Common myeloid progenitor, CD34-positive (primary cell): ENCODE data around the gene PHACTR1.
A peak's percentile ranks its signal among the peaks of the same experiment; 100 is the strongest.

ENCODE experiments used
- CTCF ChIA-PET: fragments of 350-600 bp; sonication (Branson Sonifier 250); formaldehyde crosslinking; loops from one replicate; lab custom pipeline; 2021; ENCODE audit warnings: antibody characterized with exemption; lab: Charles Lee
- POLR2A ChIA-PET: fragments of 350-600 bp; sonication (Branson Sonifier 250); formaldehyde crosslinking; loops from one replicate; lab custom pipeline; 2021; ENCODE audit warnings: antibody characterized with exemption; lab: Charles Lee
- DNase-seq, 3 donors: peaks; one replicate each; pipeline versions ENCODE4 v3.0.0 to v3.0.0-alpha.2; 2013
- H3K27ac ChIP-seq, 2 experiments: 1 replicate in 1 of 2; 2 replicates in 1 of 2; pipeline ENCODE4 v1.7.0; 2013; ENCODE audit warnings: inconsistent platforms in 2 of 2, low read length in 2 of 2, mild to moderate bottlenecking in 2 of 2, low read depth in 1 of 2, moderate library complexity in 1 of 2; ENCODE audit not compliant: severe bottlenecking in 2 of 2, insufficient read depth in 1 of 2, poor library complexity in 1 of 2
- H3K27me3 ChIP-seq, 5 experiments: replicated peaks in 2 of 5; 1 replicate in 3 of 5; 2 replicates in 2 of 5; pipeline versions ENCODE4 v1.6.1 to v1.7.0; 2013; ENCODE audit warnings: low read length in 4 of 5, mild to moderate bottlenecking in 2 of 5, moderate library complexity in 2 of 5, inconsistent platforms in 1 of 5; ENCODE audit not compliant: insufficient read depth in 5 of 5, control insufficient read depth in 4 of 5
- H3K36me3 ChIP-seq, 4 experiments: 1 replicate in 2 of 4; 2 replicates in 2 of 4; pipeline versions ENCODE4 v1.6.1 to v1.7.0; 2013; ENCODE audit warnings: low read length in 3 of 4, control low read depth in 1 of 4, mild to moderate bottlenecking in 1 of 4; ENCODE audit not compliant: control insufficient read depth in 4 of 4, insufficient read depth in 4 of 4
- H3K4me1 ChIP-seq, 4 experiments: 1 replicate in 3 of 4; 2 replicates in 1 of 4; pipeline versions ENCODE4 v1.6.1 to v1.7.1; 2013; ENCODE audit warnings: low read length in 3 of 4, mild to moderate bottlenecking in 3 of 4, control low read depth in 1 of 4, inconsistent platforms in 1 of 4, moderate library complexity in 1 of 4; ENCODE audit not compliant: control insufficient read depth in 4 of 4, insufficient read depth in 4 of 4; ENCODE audit errors: control extremely low read depth in 1 of 4
- H3K4me3 ChIP-seq, 7 experiments: 1 replicate in 4 of 7; 2 replicates in 3 of 7; pipeline versions ENCODE4 v1.5.1 to v1.7.0; 2013; ENCODE audit warnings: mild to moderate bottlenecking in 7 of 7, low read length in 6 of 7, moderate library complexity in 6 of 7, inconsistent platforms in 2 of 7, low read depth in 2 of 7, control low read depth in 1 of 7; ENCODE audit not compliant: insufficient read depth in 4 of 7, control insufficient read depth in 1 of 7; ENCODE audit errors: extremely low read depth in 1 of 7
- H3K9me3 ChIP-seq, 5 experiments: 1 replicate in 4 of 5; 2 replicates in 1 of 5; pipeline versions ENCODE4 v1.6.1 to v1.7.1; 2013; ENCODE audit warnings: low read length in 4 of 5, mild to moderate bottlenecking in 2 of 5, inconsistent platforms in 1 of 5, low read depth in 1 of 5, moderate library complexity in 1 of 5; ENCODE audit not compliant: control insufficient read depth in 4 of 5, insufficient read depth in 2 of 5; ENCODE audit errors: control extremely low read depth in 1 of 5
- WGBS: methylation state at CpG from one replicate; pipeline ENCODE4 v1.1.5; 2013; ENCODE audit not compliant: insufficient coverage; 5-methylcytosine and 5-hydroxymethylcytosine counted together

PHACTR1 gene

DNA sequence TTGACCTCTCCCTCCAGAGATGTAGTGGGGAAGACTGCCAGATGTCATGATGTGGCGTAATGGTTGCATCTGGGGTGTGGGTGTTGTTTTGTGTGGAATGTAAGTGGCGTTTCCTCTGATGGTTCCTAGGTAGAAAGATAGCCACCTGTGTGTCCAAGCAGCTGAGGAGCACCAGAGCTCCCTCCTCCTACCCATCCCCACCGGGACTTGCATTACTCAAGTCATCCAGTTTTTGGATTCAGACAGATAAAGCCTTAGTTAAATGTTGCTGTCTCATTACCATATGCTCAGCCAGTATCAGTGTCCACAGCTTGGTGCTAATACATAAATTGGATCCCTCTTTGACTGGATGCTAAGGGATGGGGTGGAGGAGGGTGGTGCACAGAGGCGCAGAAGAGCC lies 329.5 kb downstream of the PHACTR1 start:
- DNase-seq = peak in 1 of 3 donors; percentile 50
- H3K27ac ChIP-seq = no peak overlapping the region
- ChIA-PET CTCF (interaction anchor here (0.7 to 1.3 kb wide), 5 partner anchors 10 to 88 kb away, joined by 3 read pairs; no protein-coding TSS in a partner anchor), POLR2A (no interaction called here)
- no peaks in the 10 kb centered on the region for H3K27me3 ChIP-seq
- no peak overlapping the region for H3K4me3 ChIP-seq
- WGBS = 57% methylated on average over 3 of the region's 4 CpGs
- H3K4me1 ChIP-seq = peaks cover 0 to 30% (median 22%) of the 10 kb centered on the region in 4 experiments
- H3K9me3 ChIP-seq = no peaks in the 10 kb centered on the region
- no peaks in the 10 kb centered on the region for H3K36me3 ChIP-seq

- H3K27ac ChIP-seq = no peak overlapping the region
- H3K9me3 ChIP-seq = no peaks in the 10 kb centered on the region
- no peaks in the 10 kb centered on the region for H3K27me3 ChIP-seq
- ChIA-PET POLR2A (no interaction called here), CTCF (interaction anchor here (0.9 to 1.7 kb wide), 3 partner anchors 12 to 138 kb away, joined by 3 to 5 read pairs (median 5); no protein-coding TSS in a partner anchor)
- peaks cover 0 to 30% (median 22%) of the 10 kb centered on the region in 4 experiments for H3K4me1 ChIP-seq
- 55% methylated on average over 2 of the region's 2 CpGs for WGBS
- H3K36me3 ChIP-seq = peaks cover 0 to 4% (median 1%) of the 10 kb centered on the region in 4 experiments
- DNase-seq = peak in 1 of 3 donors; percentile 50
- H3K4me3 ChIP-seq = no peak overlapping the region
These were observed 331.5 kb downstream of the PHACTR1 start for GRCh38 chr6:13048113-13048512.

GRCh38 chr6:13049666-13050254 lies 333.2 kb downstream of the PHACTR1 start:
- H3K9me3 ChIP-seq = no peaks in the 10 kb centered on the region
- H3K27me3 ChIP-seq = no peaks in the 10 kb centered on the region
- ChIA-PET CTCF (interaction anchor here (0.6 kb wide), 1 partner anchor 84 kb away, joined by 3 read pairs; no protein-coding TSS in a partner anchor), POLR2A (no interaction called here)
- no peak overlapping the region for H3K4me3 ChIP-seq
- peak in 2 of 3 donors; percentile 50 to 64 for DNase-seq
- H3K27ac ChIP-seq = no peak overlapping the region
- peaks cover 0 to 26% (median 19%) of the 10 kb centered on the region in 4 experiments for H3K4me1 ChIP-seq
- peaks cover 0 to 20% (median 4%) of the 10 kb centered on the region in 4 experiments for H3K36me3 ChIP-seq

GRCh38 chr6:13053006-13053461 lies 336.5 kb downstream of the PHACTR1 start:
- POLR2A ChIA-PET = no interaction called here
- WGBS = 92% methylated on average over 6 of the region's 9 CpGs
- CTCF ChIA-PET = interaction anchor here (1.9 kb wide), 1 partner anchor 12 kb away, joined by 6 read pairs; no protein-coding TSS in a partner anchor

DNA sequence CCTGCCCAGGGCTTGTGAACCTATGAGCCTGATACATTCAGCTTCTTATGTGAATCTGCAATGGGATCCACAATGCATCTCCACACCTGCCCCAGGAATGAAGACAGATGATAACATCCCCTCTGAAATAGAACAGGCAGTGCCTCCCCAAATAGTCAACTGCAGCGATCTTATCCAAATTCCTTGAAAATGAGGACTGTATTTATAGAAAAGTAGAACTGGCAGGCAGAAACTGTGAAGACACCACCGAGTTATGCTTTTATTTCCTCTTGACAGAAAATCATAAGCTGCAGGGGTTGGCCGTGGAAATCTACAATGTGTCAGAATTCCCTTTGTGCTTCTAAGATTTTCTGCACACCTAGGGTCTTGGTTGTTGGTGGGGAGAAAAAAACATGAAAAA lies 341.5 kb downstream of the PHACTR1 start:
- CTCF ChIA-PET = interaction anchor here (0.8 to 1.5 kb wide), 4 partner anchors 10 to 61 kb away, joined by 3 to 6 read pairs (median 3); no protein-coding TSS in a partner anchor
- WGBS = no CpG with 5 or more reads among the region's 3 CpGs
- Histone ChIP-seq H3K4me3 (no peak overlapping the region), H3K4me1 (no peaks in the 10 kb centered on the region), H3K27me3 (no peaks in the 10 kb centered on the region), H3K27ac (no peak overlapping the region), H3K36me3 (peaks cover 2 to 40% (median 6%) of the 10 kb centered on the region in 4 experiments), H3K9me3 (no peaks in the 10 kb centered on the region)
- DNase-seq = no peak
- POLR2A ChIA-PET = no interaction called here

More at GRCh38 chr6:13053006-13053461, 336.5 kb downstream of the PHACTR1 start:
- Histone ChIP-seq H3K4me1 (peaks cover 0 to 14% (median 12%) of the 10 kb centered on the region in 4 experiments), H3K9me3 (no peaks in the 10 kb centered on the region), H3K4me3 (no peak overlapping the region), H3K27ac (no peak overlapping the region), H3K27me3 (no peaks in the 10 kb centered on the region), H3K36me3 (peaks cover 2 to 32% (median 7%) of the 10 kb centered on the region in 4 experiments)
- no peak for DNase-seq

- no peaks in the 10 kb centered on the region for H3K9me3 ChIP-seq
- DNase-seq = peak in 2 of 3 donors; percentile 52 to 64
- no peak overlapping the region for H3K27ac ChIP-seq
- CTCF ChIA-PET = interaction anchor here (1.0 to 1.1 kb wide), 2 partner anchors 20 to 60 kb away, joined by 3 read pairs; no protein-coding TSS in a partner anchor
- peaks cover 0 to 35% (median 5%) of the 10 kb centered on the region in 4 experiments for H3K36me3 ChIP-seq
- H3K4me1 ChIP-seq = no peaks in the 10 kb centered on the region
- no CpG with 5 or more reads among the region's 1 CpG for WGBS
- H3K27me3 ChIP-seq = no peaks in the 10 kb centered on the region
- H3K4me3 ChIP-seq = no peak overlapping the region
- POLR2A ChIA-PET = no interaction called here
These were observed 342.5 kb downstream of the PHACTR1 start for GRCh38 chr6:13059026-13059425.

GRCh38 chr6:13063300-13063918 lies 346.8 kb downstream of the PHACTR1 start:
- no peaks in the 10 kb centered on the region for H3K27me3 ChIP-seq
- H3K4me3 ChIP-seq = no peak overlapping the region
- ChIA-PET POLR2A (no interaction called here), CTCF (no interaction called here)
- 93% methylated on average over 3 of the region's 3 CpGs for whole genome bisulfite sequencing
- H3K4me1 ChIP-seq = peaks cover 0 to 10% (median 6%) of the 10 kb centered on the region in 4 experiments
- DNase-seq = no peak
- H3K9me3 ChIP-seq = no peaks in the 10 kb centered on the region
- H3K27ac ChIP-seq = no peak overlapping the region
- H3K36me3 ChIP-seq = peaks cover 0 to 14% (median 3%) of the 10 kb centered on the region in 4 experiments
